Neural cell (in vitro differentiated cells): ENCODE measurements around the gene DNM2. TPM values are rescaled to one million over a fixed set of nuclear protein-coding genes. Genes with fewer than 3 reads are reported as not detected.
"Not testable (repeated sequence)": the region's sequence is repeated elsewhere in the genome, so short reads cannot be mapped to it uniquely, and the experiment has no call there.

Source experiments
- H2AFZ ChIP-seq: fragments of 200-600, 300-800 bp; sonication (generic), shearing (Covaris generic); 2 replicates; pipeline ENCODE4 v1.6.0; 2014; ENCODE audit warnings: low read depth, mild to moderate bottlenecking, antibody characterized with exemption, low read length, moderate library complexity
- H3F3A ChIP-seq: fragments of 200-600 bp; shearing (Covaris generic); 2 replicates; pipeline ENCODE4 v1.6.1; 2016; ENCODE audit warnings: mild to moderate bottlenecking, moderate library complexity, mixed read lengths, antibody characterized with exemption, low read length; ENCODE audit not compliant: insufficient read depth, poor library complexity, severe bottlenecking
- H3K27ac ChIP-seq: fragments of 200-600, 300-800 bp; sonication (generic), shearing (Covaris generic); 2 replicates; pipeline ENCODE4 v1.5.1; 2014; ENCODE audit warnings: mild to moderate bottlenecking, low read length, moderate library complexity
- H3K27me3 ChIP-seq: fragments of 300-800, 200-600 bp; sonication (generic), shearing (Covaris generic); 2 replicates; pipeline ENCODE4 v1.6.0; 2014; ENCODE audit warnings: mild to moderate bottlenecking, low read depth, low read length, moderate library complexity; ENCODE audit not compliant: insufficient read depth
- H3K36me3 ChIP-seq: fragments of 300-800, 200-600 bp; sonication (generic), shearing (Covaris generic); 2 replicates; pipeline ENCODE4 v1.5.1; 2014; ENCODE audit warnings: mild to moderate bottlenecking, antibody characterized with exemption, low read length, moderate library complexity; ENCODE audit not compliant: insufficient read depth
- H3K4me2 ChIP-seq: fragments of 300-800, 200-600 bp; sonication (generic), shearing (Covaris generic); 2 replicates; pipeline ENCODE4 v1.6.0; 2014; ENCODE audit warnings: mild to moderate bottlenecking, low read length
- H3K4me3 ChIP-seq: fragments of 300-800, 200-600 bp; sonication (generic), shearing (Covaris generic); 2 replicates; pipeline ENCODE4 v1.5.1; 2014; ENCODE audit warnings: mild to moderate bottlenecking, low read length, moderate library complexity
- H3K79me2 ChIP-seq: fragments of 200-600 bp; shearing (Covaris generic); replicated peaks from 2 replicates; pipeline ENCODE4 v1.6.0; 2014; ENCODE audit warnings: mild to moderate bottlenecking, low read length, moderate library complexity; ENCODE audit not compliant: insufficient read depth
- H3K9ac ChIP-seq: fragments of 300-800, 200-600 bp; sonication (generic), shearing (Covaris generic); 2 replicates; pipeline ENCODE4 v1.6.1; 2016; ENCODE audit warnings: mild to moderate bottlenecking, low read length, mixed read lengths
- H3K9me2 ChIP-seq: fragments of 200-600 bp; shearing (Covaris generic); 2 replicates; pipeline ENCODE4 v1.6.1; 2016; ENCODE audit warnings: mild to moderate bottlenecking, low read length, mixed read lengths; ENCODE audit not compliant: insufficient read depth
- H3K9me3 ChIP-seq: fragments of 200-600, 300-800 bp; sonication (generic), shearing (Covaris generic); 2 replicates; pipeline ENCODE4 v1.6.1; 2016; ENCODE audit warnings: mild to moderate bottlenecking, mixed run types, low read length, moderate library complexity, mixed read lengths
- H4K20me1 ChIP-seq: fragments of 200-600 bp; shearing (Covaris generic); 2 replicates; pipeline ENCODE4 v1.6.1; 2016; ENCODE audit warnings: mild to moderate bottlenecking, mixed run types; ENCODE audit not compliant: insufficient read depth
- CTCF ChIP-seq: fragments of 450-650 bp; IDR thresholded peaks from 2 replicates; pipeline ENCODE4 v1.5.1; 2014; ENCODE audit warnings: antibody characterized with exemption, mild to moderate bottlenecking, moderate library complexity; ENCODE audit not compliant: poor library complexity, severe bottlenecking
- EP300 ChIP-seq: fragments of 450-650 bp; conservative IDR thresholded peaks from 2 replicates; pipeline ENCODE4 v1.6.1; 2014; ENCODE audit warnings: antibody characterized with exemption, mild to moderate bottlenecking, moderate library complexity; ENCODE audit not compliant: poor library complexity, severe bottlenecking
- EZH2 ChIP-seq: fragments of 200-600, 300-800 bp; shearing (Covaris generic), sonication (generic); IDR thresholded peaks from 2 replicates; pipeline ENCODE4 v1.6.1; 2014; ENCODE audit warnings: antibody characterized with exemption, low read length, borderline replicate concordance, mild to moderate bottlenecking; ENCODE audit not compliant: insufficient read depth, poor library complexity, severe bottlenecking
- MXI1 ChIP-seq: fragments of 450-650 bp; conservative IDR thresholded peaks from 2 replicates; pipeline ENCODE4 v1.6.1; 2014; ENCODE audit warnings: antibody characterized with exemption, mild to moderate bottlenecking; ENCODE audit not compliant: poor library complexity, severe bottlenecking
- POLR2AphosphoS5 ChIP-seq: IDR thresholded peaks from 2 replicates; pipeline ENCODE4 v1.6.1; 2012
- RAD21 ChIP-seq: fragments of 450-650 bp; conservative IDR thresholded peaks from 2 replicates; pipeline ENCODE4 v1.6.1; 2014; ENCODE audit warnings: antibody characterized with exemption, mild to moderate bottlenecking, moderate library complexity
- REST ChIP-seq: IDR thresholded peaks from 2 replicates; pipeline ENCODE4 v1.6.1; 2012; ENCODE audit warnings: borderline replicate concordance
- SMC3 ChIP-seq: fragments of 450-650 bp; conservative IDR thresholded peaks from 2 replicates; pipeline ENCODE4 v1.6.1; 2014; ENCODE audit warnings: antibody characterized with exemption, mild to moderate bottlenecking, moderate library complexity; ENCODE audit not compliant: poor library complexity
- TAF1 ChIP-seq: IDR thresholded peaks from 2 replicates; pipeline ENCODE4 v1.6.1; 2012; ENCODE audit warnings: low read depth
- polyA plus RNA-seq: library from polyadenylated mRNA; depleted of rRNA; stranded (reverse); fragments of >200 nt; gene quantifications from 2 replicates; pipeline ENCODE4 v1.2.3, GENCODE V29; 2014

The DNM2 gene
- polyA plus RNA-seq, 1 donor from 2014 or later, result 31.4 TPM

- H3F3A ChIP-seq, result no peaks in the 10 kb centered on the region
- H3K9me2 ChIP-seq, result no peaks in the 10 kb centered on the region
- H3K4me3 ChIP-seq, result no peak overlapping the region
- H3K79me2 ChIP-seq, result no peaks in the 10 kb centered on the region
- H3K27me3 ChIP-seq, result no peaks in the 10 kb centered on the region
- H3K9ac ChIP-seq, result no peak overlapping the region
- no peak overlapping the region for H2AFZ ChIP-seq
- no peak overlapping the region for H3K27ac ChIP-seq
- TF ChIP-seq MXI1, result no peak
- no peak for TF ChIP-seq SMC3
- no peak for TF ChIP-seq EP300
- no peak for TF ChIP-seq EZH2
- TF ChIP-seq RAD21, result no peak
- TF ChIP-seq POLR2AphosphoS5, result no peak
- no peak for TF ChIP-seq CTCF
- TF ChIP-seq TAF1, result no peak
- no peak for TF ChIP-seq REST
- no peaks in the 10 kb centered on the region for H3K9me3 ChIP-seq
- H3K36me3 ChIP-seq, result no peaks in the 10 kb centered on the region
- H3K4me2 ChIP-seq, result no peak overlapping the region
- H4K20me1 ChIP-seq, result no peaks in the 10 kb centered on the region
Measured at GRCh38 chr19:10744801-10745293, 27.0 kb downstream of the DNM2 start.

- H3K27me3 ChIP-seq, H2AFZ ChIP-seq, H3K36me3 ChIP-seq, H3K9me2 ChIP-seq, H3K79me2 ChIP-seq, H3K4me3 ChIP-seq, H3K9me3 ChIP-seq, H3K4me2 ChIP-seq, H4K20me1 ChIP-seq, H3F3A ChIP-seq, H3K27ac ChIP-seq, H3K9ac ChIP-seq: not testable (repeated sequence)
Measured at GRCh38 chr19:10746437-10746836, 28.6 kb downstream of the DNM2 start.

- no peaks in the 10 kb centered on the region for H3K9me3 ChIP-seq
- no peak overlapping the region for H2AFZ ChIP-seq
- TF ChIP-seq POLR2AphosphoS5, result no peak
- no peak for TF ChIP-seq EP300
- no peak for TF ChIP-seq CTCF
- no peak for TF ChIP-seq SMC3
- TF ChIP-seq EZH2, result no peak
- no peak for TF ChIP-seq TAF1
- no peak for TF ChIP-seq REST
- TF ChIP-seq RAD21, result no peak
- TF ChIP-seq MXI1, result no peak
- H4K20me1 ChIP-seq, result no peaks in the 10 kb centered on the region
- H3K9me2 ChIP-seq, result no peaks in the 10 kb centered on the region
- no peaks in the 10 kb centered on the region for H3K27me3 ChIP-seq
- H3K4me3 ChIP-seq, result no peak overlapping the region
- H3K4me2 ChIP-seq, result no peak overlapping the region
- no peaks in the 10 kb centered on the region for H3K79me2 ChIP-seq
- H3K27ac ChIP-seq, result no peak overlapping the region
- no peaks in the 10 kb centered on the region for H3F3A ChIP-seq
- H3K36me3 ChIP-seq, result no peaks in the 10 kb centered on the region
- H3K9ac ChIP-seq, result no peak overlapping the region
Measured at GRCh38 chr19:10747271-10747670, 29.4 kb downstream of the DNM2 start.
